ENCODE data around the gene UTP4.
A peak's percentile ranks its signal among the peaks of the same experiment; 100 is the strongest.

Gene UTP4

GRCh38 chr16:69204172-69204571, 71.7 kb downstream of the UTP4 start:
- CTCF ChIA-PET: interaction anchor here (0.6 kb wide), 1 partner anchor 123 kb away, joined by 4 read pairs; no protein-coding TSS in a partner anchor
- H3K27me3 Mint-ChIP-seq: no peaks in the 10 kb centered on the region
- peaks cover 12% of the 10 kb centered on the region for H3K4me1 Mint-ChIP-seq
- DNase-seq: no peak
- no peaks in the 10 kb centered on the region for H3K36me3 Mint-ChIP-seq
- no peaks in the 10 kb centered on the region for H3K9me3 Mint-ChIP-seq
- no peak overlapping the region for H3K4me3 Mint-ChIP-seq
- H3K27ac Mint-ChIP-seq: peak overlapping the region; percentile 62

- Mint-ChIP-seq H3K4me1 (peaks cover 5% of the 10 kb centered on the region), H3K9me3 (no peaks in the 10 kb centered on the region), H3K27me3 (no peaks in the 10 kb centered on the region), H3K27ac (no peak overlapping the region), H3K4me3 (no peak overlapping the region), H3K36me3 (no peaks in the 10 kb centered on the region)
- DNase-seq: no peak
- CTCF ChIA-PET: no interaction called here
Measured at GRCh38 chr16:69209735-69210134, 77.3 kb downstream of the UTP4 start.

- no peaks in the 10 kb centered on the region for H3K4me1 Mint-ChIP-seq
- H3K27ac Mint-ChIP-seq: no peak overlapping the region
- DNase-seq: no peak
- H3K9me3 Mint-ChIP-seq: no peaks in the 10 kb centered on the region
- CTCF ChIA-PET: interaction anchor here (1.1 kb wide), 1 partner anchor 95 kb away, joined by 3 read pairs; no protein-coding TSS in a partner anchor
- H3K27me3 Mint-ChIP-seq: no peaks in the 10 kb centered on the region
- H3K4me3 Mint-ChIP-seq: no peak overlapping the region
- no peaks in the 10 kb centered on the region for H3K36me3 Mint-ChIP-seq
Measured at GRCh38 chr16:69217433-69217832, 85.0 kb downstream of the UTP4 start.

All from activated naive CD4-positive, alpha-beta T cell treated with anti-CD3 and anti-CD28 coated beads, Interleukin-2, amount 10 ng/mL, durations not matched to agents 7 days and 5 days (primary cell).